GM21447 (cell line): ENCODE results near the gene CHCHD4.
A peak's percentile ranks its signal among the peaks of the same experiment; 100 is the strongest.

ENCODE experiments used
- ATAC-seq: cut with Tn5 transposase; IDR thresholded peaks from one replicate; pipeline ENCODE4 v1.9.1; 2021; ENCODE audit not compliant: unreplicated experiment

The CHCHD4 gene

DNA sequence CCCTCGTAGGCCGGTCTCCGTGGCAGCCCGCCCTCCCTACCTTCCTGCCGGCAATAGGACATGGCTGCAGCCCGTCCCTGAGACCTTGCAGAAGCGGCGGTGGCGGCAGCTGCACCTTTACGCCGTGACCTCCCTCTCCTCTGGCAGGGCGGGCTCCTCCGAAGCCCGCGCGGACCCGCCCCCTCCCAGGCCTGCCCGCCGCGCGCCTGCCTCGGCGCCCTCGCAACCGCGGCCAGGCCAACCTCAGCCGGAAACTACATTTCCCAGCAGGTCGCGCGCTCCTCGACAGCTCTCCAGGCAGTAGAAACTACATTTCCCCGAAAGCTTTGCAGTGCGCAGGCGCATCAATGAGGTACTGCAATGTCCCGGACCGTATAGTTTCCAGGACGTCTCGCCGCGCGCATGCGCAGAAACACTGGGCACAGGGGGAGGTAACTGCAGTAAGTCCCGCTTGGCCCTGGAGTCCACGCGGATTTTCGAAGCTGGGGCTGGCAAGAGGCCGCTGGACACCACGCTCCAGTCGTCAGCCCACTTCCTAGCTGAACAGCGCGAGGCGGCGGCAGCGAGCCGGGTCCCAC lies at the start of gene CHCHD4, which contains the start of gene TMEM43:
TSS of gene CHCHD4 (minus strand) at position 256 of the 578 bp plus-strand sequence. CDS start at position 62, 194 bp downstream.
TSS of gene TMEM43 (plus strand) at position 438 of the 578 bp plus-strand sequence. CDS start 142 bp downstream, outside the sequence.
- ATAC-seq, result peak; percentile 87

DNA sequence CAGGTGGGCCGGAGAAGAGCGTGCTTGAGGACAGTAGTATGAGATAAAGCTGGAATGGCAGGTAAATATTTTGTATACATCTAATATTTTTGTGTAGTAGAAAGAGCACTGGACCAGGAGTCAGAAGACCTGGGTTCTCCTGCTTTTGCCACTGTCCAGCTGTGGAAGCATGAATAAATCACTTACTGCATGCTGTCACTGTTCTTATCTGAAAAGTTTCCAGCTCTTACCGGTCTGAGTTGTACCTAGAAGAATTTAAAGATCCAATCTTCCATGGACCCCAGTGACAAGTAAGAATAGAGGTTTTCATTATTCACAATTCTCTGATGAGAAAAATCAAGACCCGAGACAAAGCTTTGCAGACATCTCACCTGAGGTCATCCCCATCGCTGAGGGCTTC lies 47.8 kb upstream of the CHCHD4 start:
- ATAC-seq, result no peak

GRCh38 chr3:14170531-14171159 lies 46.0 kb upstream of the CHCHD4 start:
- ATAC-seq, result no peak

- ATAC-seq, result no peak
Observed at GRCh38 chr3:14169871-14170270, 45.2 kb upstream of the CHCHD4 start.

GRCh38 chr3:14169435-14169834 lies 44.8 kb upstream of the CHCHD4 start:
- no peak for ATAC-seq

DNA sequence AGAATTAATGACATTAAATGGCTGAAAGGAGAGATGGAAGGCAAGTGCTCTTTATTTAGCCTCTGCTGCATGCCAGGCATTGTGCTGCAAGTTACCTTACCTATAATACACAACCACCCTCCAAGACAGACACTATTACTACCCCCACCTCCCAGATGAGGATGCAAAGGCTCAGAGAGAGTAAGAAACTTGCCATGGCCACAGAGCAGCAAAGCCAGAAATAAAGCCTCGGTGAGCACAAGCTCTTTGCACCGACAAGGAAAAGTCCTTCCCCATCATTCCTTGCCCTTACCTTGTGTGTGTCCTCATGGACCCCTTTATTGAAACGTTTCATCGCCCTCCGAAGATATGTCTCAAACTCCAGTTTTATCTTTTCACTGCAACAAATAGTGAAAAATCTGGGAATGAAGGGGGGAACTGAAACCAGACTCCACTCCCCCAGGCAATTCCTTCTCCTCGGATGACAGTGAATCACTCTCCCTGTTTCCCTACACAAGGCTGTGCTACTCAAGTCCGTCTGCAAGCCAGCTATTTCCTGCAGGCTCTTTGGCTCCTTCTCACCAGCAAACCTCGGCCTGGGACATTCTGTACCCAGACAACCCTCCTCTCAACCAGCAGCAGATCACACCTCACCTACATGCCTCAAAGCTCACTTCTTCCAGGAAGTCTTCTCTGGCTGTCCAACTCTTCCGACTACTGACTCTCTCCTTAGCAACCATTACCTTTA lies 42.4 kb upstream of the CHCHD4 start:
- no peak for ATAC-seq

DNA sequence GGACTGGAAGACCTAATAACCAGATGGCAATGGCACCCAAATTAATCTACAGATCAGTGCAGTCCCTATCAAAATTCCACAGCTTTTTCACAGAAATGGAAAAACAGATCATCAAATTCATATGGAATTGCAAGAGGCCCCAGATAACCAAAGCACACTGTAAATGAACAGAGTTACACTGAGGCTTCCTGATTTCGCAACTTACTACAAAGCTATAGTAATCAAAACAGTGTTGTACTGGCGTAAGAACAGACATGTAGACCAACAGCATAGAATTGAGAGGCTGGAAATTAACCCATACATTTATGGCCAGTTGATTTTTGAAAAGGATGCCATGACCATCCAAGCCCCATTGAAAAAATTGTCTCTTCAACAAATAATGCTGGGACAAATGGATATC lies 37.5 kb upstream of the CHCHD4 start:
- no peak for ATAC-seq

DNA sequence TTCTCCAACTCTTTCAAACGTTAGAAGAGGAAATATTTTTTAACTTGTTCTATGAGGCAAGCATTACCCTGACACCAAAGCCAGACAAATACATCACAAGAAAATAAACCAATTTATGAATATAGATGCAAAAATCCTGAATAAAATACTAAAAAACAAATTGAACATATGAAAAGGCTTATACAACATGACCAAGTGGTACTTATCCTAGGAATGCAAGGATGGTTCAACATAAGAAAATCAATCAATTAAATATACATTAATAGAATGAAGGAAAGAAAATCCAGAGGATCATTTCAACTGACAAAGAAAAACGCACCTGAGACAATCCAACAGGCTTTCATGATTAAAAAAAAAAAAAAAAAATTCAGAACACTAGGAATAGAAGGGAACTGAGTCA lies 36.6 kb upstream of the CHCHD4 start:
- no peak for ATAC-seq

DNA sequence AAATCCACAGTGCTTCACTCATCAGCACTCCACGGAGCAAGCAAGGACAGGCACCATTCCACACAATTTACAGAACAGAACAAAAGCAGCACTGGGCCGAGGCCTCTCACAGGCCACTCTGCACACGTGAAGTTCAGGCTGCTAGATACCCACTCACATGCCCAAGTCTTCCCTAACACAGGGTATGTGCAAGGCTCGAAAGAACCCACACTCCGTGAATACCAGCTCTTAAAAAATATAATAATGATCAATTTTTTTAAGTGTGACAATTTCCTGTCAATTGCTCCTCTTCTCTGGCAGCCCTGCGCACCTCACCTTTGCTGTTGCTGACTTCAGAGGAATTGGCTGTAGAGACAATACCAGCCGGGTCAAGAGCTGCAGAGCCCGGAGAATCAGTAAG lies 34.8 kb upstream of the CHCHD4 start:
- no peak for ATAC-seq

- no peak for ATAC-seq
Observed at GRCh38 chr3:14158370-14158769, 33.7 kb upstream of the CHCHD4 start.

GRCh38 chr3:14157951-14158350 lies 33.3 kb upstream of the CHCHD4 start:
- no peak for ATAC-seq

DNA sequence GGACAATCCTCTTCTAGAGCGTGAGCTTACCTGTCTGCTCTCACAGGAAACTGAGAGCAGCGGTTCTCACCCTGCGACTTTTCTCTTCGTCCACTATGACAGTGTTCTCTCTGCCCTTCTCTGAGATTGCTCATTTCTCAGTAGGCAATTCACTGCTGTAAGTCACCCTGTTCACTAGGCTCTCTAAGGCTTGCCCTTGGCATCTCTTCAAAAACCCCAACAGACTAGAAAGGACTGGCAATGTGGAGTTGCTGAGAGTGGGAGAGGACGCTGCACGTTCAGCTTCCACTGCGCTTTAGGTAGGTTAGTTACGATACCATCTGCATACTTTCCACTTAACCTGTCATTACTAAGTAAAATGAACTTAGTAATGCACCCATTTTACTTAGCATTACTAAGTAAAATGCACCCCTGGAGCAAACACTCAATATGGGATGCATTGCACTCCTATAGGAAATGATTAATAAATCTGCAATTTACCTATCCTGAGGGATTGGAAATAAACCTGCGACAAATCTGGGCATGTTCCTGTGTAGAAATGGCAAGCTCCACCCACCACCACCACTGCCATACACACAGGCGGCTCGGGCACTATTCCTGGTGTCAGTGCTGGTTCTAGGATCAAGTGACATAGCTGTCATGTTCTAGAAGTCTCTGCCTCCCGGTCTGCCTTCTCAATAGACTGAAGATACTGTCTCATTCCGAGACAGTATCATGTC lies 32.3 kb upstream of the CHCHD4 start:
- no peak for ATAC-seq

DNA sequence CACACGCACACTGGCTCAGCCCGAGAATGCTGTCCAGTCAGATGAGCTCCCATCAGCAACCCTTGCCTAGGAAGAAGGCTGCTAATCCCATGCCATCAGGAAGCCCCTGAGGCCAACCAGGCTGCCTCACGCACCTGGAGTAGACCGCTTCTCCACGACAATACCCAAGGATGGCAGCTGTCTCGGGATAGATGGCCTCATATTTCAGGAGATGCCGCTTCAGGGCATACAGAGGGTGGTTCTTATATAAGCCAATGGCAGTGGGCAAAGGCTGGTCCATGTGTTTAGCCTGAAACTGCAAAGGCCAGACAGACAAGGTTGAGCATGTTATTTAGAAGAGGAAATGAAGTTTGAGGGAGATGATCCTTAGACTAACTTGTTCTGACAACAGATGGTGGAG lies 31.5 kb upstream of the CHCHD4 start:
- no peak for ATAC-seq

GRCh38 chr3:14154895-14155440 lies 30.3 kb upstream of the CHCHD4 start:
- ATAC-seq, result no peak

DNA sequence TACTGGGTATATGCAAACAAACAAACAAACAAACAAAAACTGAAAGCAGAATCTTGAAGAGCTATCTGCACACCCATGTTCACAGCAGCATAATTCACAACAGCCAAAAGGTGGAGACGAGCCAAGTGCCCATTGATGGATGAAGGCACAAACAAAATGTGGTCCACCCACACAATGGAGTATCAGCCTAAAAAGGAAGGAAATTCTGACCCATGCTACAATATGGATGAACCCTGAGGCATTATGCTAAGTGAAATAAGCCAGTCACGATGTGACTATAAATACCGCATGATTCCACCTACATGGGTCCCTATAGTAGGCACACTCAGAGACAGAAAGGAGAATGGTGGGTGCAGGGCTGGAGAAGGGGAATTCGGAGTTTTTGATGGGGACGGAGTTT lies 29.6 kb upstream of the CHCHD4 start:
- no peak for ATAC-seq

DNA sequence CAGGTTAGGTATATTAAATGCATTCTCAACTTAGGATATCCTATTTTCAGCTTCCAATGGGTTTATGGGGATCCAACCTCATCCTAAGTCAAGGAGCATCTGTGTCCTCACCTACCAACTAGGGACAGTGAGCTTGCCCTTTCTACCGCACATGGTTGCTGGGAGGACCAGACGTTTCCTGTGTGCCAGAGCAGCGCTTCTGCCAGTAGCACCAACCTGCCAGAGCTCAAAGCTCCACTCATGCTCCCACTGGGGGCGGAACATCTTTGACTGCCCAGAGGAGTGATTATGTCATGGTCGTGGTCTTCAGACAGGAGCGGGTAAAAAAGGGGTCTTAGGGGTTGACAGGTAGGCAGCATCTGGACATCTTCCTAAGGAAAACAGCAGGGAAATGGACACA lies 29.0 kb upstream of the CHCHD4 start:
- no peak for ATAC-seq

DNA sequence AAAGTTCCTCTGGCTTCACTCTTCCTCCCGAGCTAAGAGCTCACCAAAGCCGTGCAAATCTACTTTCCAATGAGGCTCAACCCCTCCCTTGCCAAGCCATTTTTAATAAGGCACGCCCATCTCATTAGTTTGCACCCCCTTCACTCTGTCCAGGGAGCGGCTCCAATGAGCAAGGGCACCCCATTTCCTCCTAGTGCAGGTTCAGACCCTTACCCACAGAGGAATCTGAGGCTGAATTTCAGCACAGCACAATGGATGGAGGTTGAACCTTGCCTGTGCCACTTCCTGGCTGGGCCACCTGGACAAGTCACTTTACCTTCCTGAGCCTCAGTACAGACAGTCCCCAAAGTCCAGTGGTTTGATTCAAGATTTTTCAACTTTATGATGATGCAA lies 28.3 kb upstream of the CHCHD4 start:
- ATAC-seq, result no peak

DNA sequence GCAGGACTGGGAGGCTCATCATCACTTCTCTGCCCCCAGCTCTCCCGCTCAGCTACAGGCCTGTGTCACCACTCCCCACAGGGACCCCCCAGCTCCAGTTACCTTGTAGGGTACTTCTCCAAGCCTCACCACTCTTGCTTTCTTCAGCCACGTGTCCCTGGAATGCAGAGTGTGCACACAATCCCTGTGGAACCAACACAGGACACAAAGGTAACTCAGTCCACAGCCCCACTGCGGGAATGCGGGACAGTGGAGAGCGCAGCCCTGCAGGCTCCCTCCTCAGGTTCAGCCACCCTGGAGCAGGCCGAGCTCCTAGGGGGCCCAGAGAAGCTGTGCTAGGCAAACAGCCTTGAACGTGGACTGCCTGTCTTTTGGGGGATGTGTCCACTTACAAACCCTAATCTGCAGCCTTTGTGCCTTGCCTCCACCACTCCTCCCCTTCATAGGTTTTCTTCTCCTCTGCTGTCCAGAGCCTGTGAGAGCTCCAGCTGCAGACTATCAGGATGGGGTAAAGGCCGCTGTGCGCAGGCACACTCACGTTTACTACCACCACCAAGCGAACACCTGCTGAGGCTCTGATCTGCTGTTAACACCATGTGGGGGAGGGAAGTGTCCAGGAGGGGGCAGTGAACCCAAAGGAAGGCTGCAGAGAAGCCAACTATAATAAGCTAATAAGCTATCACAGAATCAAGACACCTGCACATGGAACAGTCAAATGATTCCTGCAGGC lies 27.7 kb upstream of the CHCHD4 start:
- no peak for ATAC-seq

DNA sequence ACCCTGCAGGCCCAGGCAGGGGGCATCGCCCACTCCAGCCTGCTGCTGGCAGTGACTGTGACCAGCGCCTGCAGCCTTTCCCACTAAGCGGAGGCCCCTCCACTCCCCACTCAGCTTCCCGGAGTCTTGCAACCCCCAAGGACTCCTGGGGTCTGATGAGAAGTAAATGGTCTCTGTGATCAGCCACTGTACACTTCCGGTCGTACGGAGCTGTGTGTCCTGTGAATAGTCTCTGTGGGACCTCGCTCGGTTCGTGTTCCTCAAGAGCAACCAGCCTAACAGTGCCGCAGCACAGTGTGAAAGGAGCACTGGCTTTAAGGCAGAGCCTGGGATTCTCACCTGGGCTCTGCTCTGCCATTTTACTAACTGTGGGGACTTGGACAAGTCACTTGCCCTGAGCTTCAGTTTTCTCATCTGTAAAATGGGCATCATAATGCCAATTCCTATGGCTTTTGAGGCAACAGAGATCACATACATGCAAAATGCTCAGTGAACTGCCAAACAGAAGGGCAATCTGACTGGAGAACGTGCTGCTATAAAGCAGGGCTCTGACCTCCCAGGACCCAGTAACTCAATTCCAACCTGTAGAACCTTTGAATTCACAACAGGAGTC lies 26.9 kb upstream of the CHCHD4 start:
- ATAC-seq, result no peak

DNA sequence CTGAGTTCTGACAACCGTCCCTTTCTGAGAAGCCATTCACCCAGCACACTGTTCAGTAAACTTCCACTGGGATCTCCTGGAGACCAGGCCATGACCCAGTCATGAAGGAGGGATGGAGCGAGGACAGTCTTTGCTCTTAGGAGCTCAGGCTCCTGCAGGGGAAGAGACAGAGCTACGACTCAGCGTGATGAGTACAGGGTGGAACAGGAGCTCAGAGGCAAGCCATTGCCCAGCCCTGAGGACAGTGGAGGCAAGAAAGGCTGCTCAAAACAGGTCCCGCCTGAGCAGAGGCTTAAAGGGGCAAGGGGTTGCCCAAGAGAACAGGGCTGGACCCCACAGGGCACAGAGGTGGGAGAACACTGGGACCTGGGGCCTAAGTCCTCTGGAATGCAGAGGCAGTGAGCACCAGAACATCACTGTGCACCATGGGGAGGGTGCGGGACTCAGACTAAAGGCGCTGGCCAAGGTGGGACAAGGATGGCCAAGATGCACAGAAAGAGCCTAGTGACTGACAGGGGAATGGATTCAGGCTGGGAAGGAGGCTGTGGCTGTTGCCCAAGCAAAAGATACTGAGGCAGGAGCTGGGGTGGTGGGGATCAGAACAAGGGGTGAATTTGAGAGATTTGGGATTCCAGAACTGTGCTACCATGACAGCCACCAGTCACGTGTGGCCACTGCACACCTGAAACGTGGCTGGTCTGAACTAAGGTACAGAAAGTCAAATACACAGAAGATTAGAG lies 26.0 kb upstream of the CHCHD4 start:
- ATAC-seq, result no peak
